Measurements from ENCODE around the gene BRK1.
A peak's percentile ranks its signal among the peaks of the same experiment; 100 is the strongest.
"Not testable (repeated sequence)": the region's sequence is repeated elsewhere in the genome, so short reads cannot be mapped to it uniquely, and the experiment has no call there.

BRK1 gene
- 43.4 to 107 (median 77.0) reads per million in 17 experiments for total RNA-seq

GRCh38 chr3:10115326-10116137 lies at the start of gene BRK1:
Gene BRK1 (plus strand): TSS chr3:10115675. CDS start chr3:10115702, 27 bp downstream.
- DNase-seq = peak; percentile 98 to 99 (median 99)

- DNase-seq = not testable (repeated sequence)
These were observed 45.4 kb upstream of the BRK1 start for GRCh38 chr3:10070077-10070476.

- no peak for DNase-seq
These were observed 40.8 kb upstream of the BRK1 start for GRCh38 chr3:10074666-10075065.

DNA sequence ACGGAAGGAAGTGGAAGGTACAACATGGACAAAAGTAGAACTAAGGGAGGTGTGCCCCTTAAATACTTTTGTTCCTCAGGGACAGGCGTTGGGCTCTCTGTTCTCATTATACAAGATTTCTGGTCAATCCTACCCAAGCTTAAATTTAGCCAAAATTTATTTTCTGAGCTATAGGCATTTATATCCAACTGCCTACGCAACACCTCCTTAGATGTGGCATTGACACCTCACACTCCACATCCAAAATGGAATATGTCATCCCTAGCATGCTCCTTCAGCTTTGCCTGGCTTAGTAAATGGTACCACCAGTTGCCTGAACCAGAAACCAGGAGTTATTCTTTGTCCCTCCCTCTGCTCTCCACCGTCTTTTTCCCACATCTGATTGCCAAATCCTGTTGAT lies 33.6 kb upstream of the BRK1 start:
- DNase-seq = no peak

DNA sequence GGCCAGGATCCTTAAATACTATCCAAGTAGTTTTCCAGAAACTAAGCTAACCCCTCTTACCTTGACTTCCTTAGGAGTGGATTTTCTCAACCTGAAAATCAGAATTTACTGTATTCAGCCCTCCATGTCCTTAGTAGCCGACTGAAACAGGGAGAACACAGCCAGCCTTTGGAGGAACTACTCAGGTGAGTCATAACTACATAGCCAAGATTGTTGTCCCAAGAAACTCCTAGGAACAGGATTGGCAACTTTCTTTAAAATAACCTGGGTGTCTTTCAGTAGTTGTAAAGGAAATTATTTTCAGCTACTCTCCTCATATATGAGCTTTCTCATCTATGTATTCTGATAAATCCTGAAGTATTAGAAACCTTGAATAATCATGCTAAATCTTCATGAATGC lies 29.7 kb upstream of the BRK1 start:
- no peak for DNase-seq

DNA sequence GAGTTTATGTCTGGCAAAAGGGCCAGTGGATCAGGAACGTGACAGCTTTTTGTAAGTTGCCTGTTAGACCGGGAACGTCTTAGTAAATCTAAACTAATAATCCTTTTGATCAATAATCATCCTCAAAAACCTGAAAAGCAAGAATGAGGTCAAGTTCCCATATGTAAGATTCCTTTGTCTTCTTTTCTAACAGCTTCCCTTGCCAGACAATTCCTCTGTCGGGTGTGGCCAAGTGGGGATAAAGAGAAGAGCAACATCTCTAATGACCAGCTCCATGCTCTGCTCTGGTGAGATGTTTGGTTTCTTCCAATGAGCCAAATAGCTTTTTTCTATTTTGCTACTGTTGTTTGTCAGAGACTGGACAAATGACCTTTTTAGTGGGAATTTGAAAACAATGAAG lies 27.2 kb upstream of the BRK1 start:
- no peak for DNase-seq

GRCh38 chr3:10090179-10090578 lies 25.3 kb upstream of the BRK1 start:
- DNase-seq = no peak

GRCh38 chr3:10090774-10091173 lies 24.7 kb upstream of the BRK1 start:
- DNase-seq = not testable (repeated sequence)

- not testable (repeated sequence) for DNase-seq
These were observed 24.1 kb upstream of the BRK1 start for GRCh38 chr3:10091387-10091786.

DNA sequence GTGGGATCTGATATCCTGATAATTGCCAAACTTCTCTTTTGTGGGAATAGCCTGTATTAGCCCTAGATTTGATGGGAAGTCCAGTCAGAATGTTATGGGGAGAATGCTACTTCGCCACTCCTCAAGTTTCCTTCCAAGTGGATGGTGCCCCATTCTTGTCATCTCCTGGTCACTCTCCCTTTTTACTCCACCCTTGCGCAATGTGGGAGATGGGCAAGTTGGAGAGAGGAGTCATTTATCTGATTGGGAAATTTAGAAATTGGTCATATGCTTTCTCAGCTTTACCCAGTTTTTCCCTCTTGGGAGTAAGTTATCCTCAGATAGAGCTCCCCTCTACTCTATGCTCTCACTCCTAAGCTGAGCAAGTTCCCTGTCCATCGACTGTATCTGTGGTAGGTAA lies 21.8 kb upstream of the BRK1 start:
- DNase-seq = no peak

- DNase-seq = no peak
These were observed 16.4 kb upstream of the BRK1 start for GRCh38 chr3:10099041-10099440.

- DNase-seq = no peak
These were observed 8.6 kb upstream of the BRK1 start for GRCh38 chr3:10106919-10107318.

DNA sequence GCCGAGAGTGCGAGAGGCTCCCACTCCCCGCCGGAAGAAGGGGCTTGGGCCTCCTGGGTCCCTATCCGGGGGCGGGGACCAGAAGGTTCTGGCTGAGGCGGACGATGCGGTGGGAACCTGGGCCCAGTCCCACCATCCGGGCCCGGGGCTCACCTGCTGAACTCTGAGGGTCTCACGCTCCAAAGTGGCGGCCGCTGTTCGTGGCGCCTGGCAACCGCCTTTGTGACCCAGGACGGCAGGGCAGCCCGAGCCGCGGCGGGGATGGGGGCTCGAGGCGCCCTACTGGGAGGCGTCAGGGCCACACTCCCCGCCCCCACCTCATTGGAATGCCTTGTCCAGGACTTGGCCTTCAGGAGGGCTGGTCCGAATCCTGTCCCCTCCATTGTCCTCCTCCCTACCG lies 7.4 kb upstream of the BRK1 start, which contains the start of gene FANCD2OS:
Gene FANCD2OS (minus strand): TSS at position 165 of the 400 bp plus-strand sequence. CDS start 3,481 bp downstream, outside the sequence.
- no peak for DNase-seq

DNA sequence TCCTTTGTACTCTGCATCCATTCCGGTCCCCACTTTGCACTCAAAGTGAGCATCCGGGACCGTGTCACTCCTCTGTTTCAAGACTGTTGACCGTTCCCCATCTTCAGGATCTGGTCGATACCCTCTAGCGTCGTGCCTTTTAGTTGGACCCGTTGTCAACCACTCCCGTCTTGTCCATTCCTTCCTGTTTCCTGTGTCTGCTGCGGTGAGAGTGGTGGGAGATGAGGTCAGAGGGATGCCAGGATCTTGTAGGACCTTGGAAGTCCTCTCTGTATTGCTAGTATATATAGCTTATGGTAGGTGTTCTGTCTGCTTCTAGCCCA lies 624 bp downstream of the BRK1 start:
- DNase-seq = peak; percentile 42 to 59 (median 48)

DNA sequence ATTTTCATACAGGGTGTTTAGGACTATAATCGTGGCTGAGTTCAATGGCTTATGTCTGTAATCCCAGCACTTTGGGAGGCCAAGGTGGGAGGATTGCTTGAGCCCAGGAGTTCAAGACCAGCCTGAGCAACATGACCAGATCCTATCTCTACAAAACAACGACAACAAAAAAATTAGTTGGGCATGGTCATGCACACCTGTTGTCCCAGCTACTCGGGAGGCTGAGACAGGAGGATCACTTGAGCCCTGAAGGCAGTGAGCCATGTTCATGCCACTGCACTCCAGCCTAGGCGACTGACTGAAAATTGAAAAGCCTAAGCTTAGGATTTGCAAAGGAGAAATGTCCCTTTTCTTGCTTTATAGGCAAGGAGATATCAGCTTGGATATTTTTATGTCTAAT lies 1.5 kb downstream of the BRK1 start:
- DNase-seq = no peak

DNA sequence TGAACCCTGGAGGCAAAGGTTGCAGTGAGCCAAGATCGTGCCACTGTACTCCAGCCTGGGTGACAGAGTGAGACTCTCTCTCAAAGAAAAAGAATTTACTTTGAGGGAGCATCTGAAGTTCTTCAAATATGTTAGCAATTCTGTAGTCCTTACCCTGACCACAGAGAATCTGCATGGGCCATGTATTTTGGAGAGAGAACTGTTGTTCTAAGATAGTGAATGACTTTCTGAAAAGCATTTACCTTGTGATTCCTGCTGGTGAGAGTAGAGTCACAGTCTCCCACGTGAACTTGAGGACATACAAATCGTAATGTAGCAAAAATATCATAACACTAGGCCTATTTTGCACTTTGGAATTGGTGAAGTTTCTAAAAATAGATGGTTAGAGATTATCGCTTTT lies 3.9 kb downstream of the BRK1 start:
- no peak for DNase-seq

DNA sequence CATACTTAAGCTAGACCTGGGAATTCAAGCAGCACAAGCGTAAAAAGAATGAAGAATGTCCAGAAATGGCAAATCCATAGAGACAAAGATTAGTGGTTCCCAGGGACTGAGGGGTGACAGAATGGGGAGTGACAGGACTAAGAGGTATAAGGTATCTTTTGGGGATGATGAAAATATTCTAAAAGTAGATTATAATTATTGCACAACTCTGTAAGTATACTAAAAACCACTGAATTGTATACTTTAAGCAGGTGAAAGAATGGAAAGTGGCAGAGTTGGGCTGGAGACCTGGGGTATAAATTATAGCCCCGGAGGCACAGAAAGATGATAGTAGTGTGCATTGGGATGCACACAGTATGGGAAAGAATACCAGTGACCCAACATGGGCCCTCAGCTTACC lies 5.6 kb downstream of the BRK1 start:
- DNase-seq = no peak

DNA sequence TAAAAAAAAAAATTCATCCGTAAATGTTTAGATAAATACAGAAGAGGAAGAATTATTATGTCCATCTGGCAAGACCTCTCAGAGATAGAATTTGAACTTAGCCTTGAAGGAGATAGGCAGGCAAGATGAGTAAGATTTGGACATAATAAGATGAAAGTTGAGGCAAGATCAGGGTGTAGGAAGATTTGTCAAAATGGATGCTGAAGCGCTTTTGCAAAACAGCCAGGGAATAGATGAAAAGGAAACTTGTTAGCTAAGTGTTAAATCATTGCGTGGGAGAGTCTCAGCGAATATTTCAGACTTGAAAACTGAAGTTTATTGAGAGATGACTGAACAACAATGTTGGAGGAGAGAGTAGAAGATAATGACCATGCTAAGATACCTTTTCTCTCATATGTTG lies 7.2 kb downstream of the BRK1 start:
- no peak for DNase-seq

DNA sequence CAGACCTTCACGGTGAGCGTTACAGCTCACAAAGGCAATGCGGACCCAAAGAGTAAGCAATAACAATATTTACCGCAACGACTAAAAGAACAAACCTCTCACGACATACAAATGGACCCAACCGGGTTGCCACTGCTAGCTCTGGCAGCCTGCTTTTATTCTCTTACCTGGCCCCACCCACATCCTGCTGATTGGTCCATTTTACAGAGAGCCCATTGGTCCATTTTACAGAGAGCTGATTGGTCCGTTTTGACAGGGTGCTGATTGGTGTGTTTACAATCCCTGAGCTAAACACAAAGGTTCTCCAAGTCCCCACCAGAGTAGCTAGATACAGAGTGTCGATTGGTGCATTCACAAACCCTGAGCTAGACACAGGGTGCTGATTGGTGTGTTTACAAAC lies 20.4 kb downstream of the BRK1 start:
- DNase-seq = not testable (repeated sequence)

DNA sequence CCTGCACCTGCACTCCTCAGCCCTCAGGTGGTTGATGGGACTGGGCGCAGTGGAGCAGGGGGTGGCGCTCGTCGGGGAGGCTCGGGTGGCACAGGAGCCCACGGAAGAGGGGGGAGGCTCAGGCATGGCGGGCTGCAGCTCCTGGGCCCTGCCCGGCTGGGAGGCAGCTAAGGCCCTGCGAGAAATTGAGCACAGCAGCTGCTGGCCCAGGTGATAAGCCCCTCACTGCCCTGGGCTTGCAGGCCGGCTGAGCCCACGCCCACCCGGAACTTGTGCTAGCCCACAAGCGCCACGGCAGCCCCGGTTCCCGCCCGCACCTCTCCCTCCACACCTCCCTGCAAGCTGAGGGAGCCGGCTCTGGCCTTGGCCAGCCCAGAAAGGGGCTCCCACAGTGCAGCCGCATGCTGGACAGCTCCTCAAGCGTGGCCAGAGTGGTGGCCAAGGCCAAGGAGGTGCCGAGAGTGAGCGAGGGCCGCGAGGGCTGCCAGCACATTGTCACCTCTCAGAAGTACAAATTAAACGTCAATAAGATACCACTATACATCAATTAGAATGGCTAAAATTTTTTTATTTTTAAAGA lies 21.0 kb downstream of the BRK1 start:
- no peak for DNase-seq

GRCh38 chr3:10137178-10137577 lies 21.7 kb downstream of the BRK1 start:
- no peak for DNase-seq

DNA sequence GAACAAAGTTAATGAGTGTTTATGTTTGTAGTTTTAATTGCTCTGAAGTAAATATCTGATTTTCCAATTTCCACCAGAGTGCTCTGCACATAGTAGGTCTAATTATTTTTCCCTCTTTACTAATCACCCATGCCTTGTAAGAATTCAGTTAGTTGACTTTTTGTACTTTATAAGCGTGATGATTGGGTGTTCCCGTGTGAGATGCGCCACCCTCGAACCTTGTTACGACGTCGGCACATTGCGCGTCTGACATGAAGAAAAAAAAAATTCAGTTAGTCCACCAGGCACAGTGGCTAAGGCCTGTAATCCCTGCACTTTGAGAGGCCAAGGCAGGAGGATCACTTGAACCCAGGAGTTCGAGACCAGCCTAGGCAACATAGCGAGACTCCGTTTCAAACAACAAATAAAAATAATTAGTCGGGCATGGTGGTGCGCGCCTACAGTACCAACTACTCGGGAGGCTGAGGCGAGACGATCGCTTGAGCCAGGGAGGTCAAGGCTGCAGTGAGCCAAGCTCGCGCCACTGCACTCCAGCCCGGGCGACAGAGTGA lies 25.6 kb downstream of the BRK1 start:
- no peak for DNase-seq

- peak in 3 of 4 experiments; percentile 24 to 55 (median 36) for DNase-seq
These were observed 27.5 kb downstream of the BRK1 start for GRCh38 chr3:10142707-10143560.
